ENCODE results near the gene RTEL1.

Gene RTEL1

GRCh38 chr20:63696306-63696627, 38.2 kb downstream of the RTEL1 start:
- DNase-seq (ENCODE audit: low spot score): peak; percentile 51
- no peak for TF ChIP-seq CTCF (IDR thresholded peaks at IDR 0.05; ENCODE audit: extremely low read depth, missing control alignments)

DNA sequence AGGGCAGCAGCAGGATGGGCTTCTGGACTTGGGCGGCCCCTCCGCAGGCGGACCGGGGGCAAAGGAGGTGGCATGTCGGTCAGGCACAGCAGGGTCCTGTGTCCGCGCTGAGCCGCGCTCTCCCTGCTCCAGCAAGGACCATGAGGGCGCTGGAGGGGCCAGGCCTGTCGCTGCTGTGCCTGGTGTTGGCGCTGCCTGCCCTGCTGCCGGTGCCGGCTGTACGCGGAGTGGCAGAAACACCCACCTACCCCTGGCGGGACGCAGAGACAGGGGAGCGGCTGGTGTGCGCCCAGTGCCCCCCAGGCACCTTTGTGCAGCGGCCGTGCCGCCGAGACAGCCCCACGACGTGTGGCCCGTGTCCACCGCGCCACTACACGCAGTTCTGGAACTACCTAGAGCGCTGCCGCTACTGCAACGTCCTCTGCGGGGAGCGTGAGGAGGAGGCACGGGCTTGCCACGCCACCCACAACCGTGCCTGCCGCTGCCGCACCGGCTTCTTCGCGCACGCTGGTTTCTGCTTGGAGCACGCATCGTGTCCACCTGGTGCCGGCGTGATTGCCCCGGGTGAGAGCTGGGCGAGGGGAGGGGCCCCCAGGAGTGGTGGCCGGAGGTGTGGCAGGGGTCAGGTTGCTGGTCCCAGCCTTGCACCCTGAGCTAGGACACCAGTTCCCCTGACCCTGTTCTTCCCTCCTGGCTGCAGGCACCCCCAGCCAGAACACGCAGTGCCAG, 38.7 kb downstream of the RTEL1 start, which contains the start of gene TNFRSF6B:
Gene TNFRSF6B (plus strand): TSS at position 25 of the 729 bp plus-strand sequence. CDS start 116 bp downstream, at position 141.
- no peak for TF ChIP-seq CTCF (IDR thresholded peaks at IDR 0.05; ENCODE audit: extremely low read depth, missing control alignments)
- DNase-seq (ENCODE audit: low spot score): no peak

- DNase-seq (ENCODE audit: low spot score): no peak
- no peak for TF ChIP-seq CTCF (IDR thresholded peaks at IDR 0.05; ENCODE audit: extremely low read depth, missing control alignments)
These were observed 39.3 kb downstream of the RTEL1 start for GRCh38 chr20:63697357-63697867.

GRCh38 chr20:63697868-63698545, 39.9 kb downstream of the RTEL1 start:
- DNase-seq (ENCODE audit: low spot score): no peak
- no peak for TF ChIP-seq CTCF (IDR thresholded peaks at IDR 0.05; ENCODE audit: extremely low read depth, missing control alignments)

GRCh38 chr20:63698739-63699465, 40.8 kb downstream of the RTEL1 start:
- peak; percentile 82 for DNase-seq (ENCODE audit: low spot score)
- TF ChIP-seq CTCF (IDR thresholded peaks at IDR 0.05; ENCODE audit: extremely low read depth, missing control alignments): no peak

GRCh38 chr20:63699466-63700198, 41.5 kb downstream of the RTEL1 start:
- no peak for TF ChIP-seq CTCF (IDR thresholded peaks at IDR 0.05; ENCODE audit: extremely low read depth, missing control alignments)
- DNase-seq (ENCODE audit: low spot score): no peak
